ENCODE measurements around the gene UNK.
A peak's percentile ranks its signal among the peaks of the same experiment; 100 is the strongest.

DNA sequence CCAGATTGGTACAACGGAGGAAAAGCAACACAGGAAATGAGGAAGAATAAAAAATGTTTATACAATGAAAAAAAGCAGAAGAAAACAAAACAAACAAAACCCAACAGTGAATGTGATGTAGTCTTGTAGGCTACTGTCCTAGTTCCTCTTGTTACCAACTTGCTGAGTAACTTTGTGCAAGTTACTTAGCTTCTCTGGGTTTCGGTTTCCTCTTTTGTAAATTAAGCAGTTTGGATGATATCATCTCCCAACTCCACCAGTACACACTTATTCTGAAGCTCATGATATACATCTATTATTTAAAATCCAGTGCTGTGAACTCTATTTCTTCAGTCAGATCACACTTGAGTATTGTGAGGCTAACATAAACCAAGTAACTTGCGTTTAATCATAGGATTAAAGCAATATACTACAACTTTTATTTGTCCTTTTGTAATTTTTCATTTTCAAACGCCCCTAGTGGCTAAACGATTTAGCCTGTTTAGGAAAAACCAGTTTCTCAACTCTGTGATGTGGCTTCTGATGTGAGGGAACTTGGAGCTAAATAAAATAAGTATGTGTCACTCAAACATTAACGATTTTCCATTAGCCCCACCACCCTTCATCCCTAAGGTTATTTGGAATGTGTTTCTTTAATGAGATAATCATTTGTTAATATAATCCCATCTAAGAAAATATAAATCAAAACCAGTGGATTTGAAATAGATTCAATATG is 1.4 kb upstream of the UNK start:
- TF ChIP-seq CTCF (IDR thresholded peaks at IDR 0.05; ENCODE audit: insufficient read depth, low read depth, low read length) (peak; percentile 93), EZH2 (IDR thresholded peaks at IDR 0.05; ENCODE audit: insufficient read depth, low read length) (no peak)

All from astrocyte (in vitro differentiated cells and primary cell).